ENCODE results near the gene PHC2.

Gene PHC2

GRCh38 chr1:33342041-33342723, 88.7 kb downstream of the PHC2 start:
- no peak overlapping the region for H3K27ac Mint-ChIP-seq
- peaks cover 11% of the 10 kb centered on the region for H3K36me3 Mint-ChIP-seq (ENCODE audit: low read depth)
- no peaks in the 10 kb centered on the region for H3K9me3 Mint-ChIP-seq
- no peak overlapping the region for H3K4me3 Mint-ChIP-seq
- no peaks in the 10 kb centered on the region for H3K27me3 Mint-ChIP-seq (ENCODE audit: low read depth)
- peaks cover 34% of the 10 kb centered on the region for H3K4me1 Mint-ChIP-seq (ENCODE audit: low read depth)

GRCh38 chr1:33341190-33341589, 89.7 kb downstream of the PHC2 start:
- Mint-ChIP-seq H3K27ac (no peak overlapping the region), H3K4me1 (ENCODE audit: low read depth) (peaks cover 26% of the 10 kb centered on the region), H3K4me3 (no peak overlapping the region), H3K27me3 (ENCODE audit: low read depth) (no peaks in the 10 kb centered on the region), H3K9me3 (no peaks in the 10 kb centered on the region), H3K36me3 (ENCODE audit: low read depth) (peaks cover 8% of the 10 kb centered on the region)

GRCh38 chr1:33339413-33339812, 91.5 kb downstream of the PHC2 start:
- no peaks in the 10 kb centered on the region for H3K9me3 Mint-ChIP-seq
- no peaks in the 10 kb centered on the region for H3K27me3 Mint-ChIP-seq (ENCODE audit: low read depth)
- H3K27ac Mint-ChIP-seq = no peak overlapping the region
- peaks cover 8% of the 10 kb centered on the region for H3K36me3 Mint-ChIP-seq (ENCODE audit: low read depth)
- no peak overlapping the region for H3K4me3 Mint-ChIP-seq
- H3K4me1 Mint-ChIP-seq (ENCODE audit: low read depth) = peaks cover 27% of the 10 kb centered on the region

- Mint-ChIP-seq H3K9me3 (no peaks in the 10 kb centered on the region), H3K27me3 (ENCODE audit: low read depth) (no peaks in the 10 kb centered on the region), H3K4me1 (ENCODE audit: low read depth) (peaks cover 25% of the 10 kb centered on the region), H3K4me3 (no peak overlapping the region), H3K27ac (no peak overlapping the region), H3K36me3 (ENCODE audit: low read depth) (peaks cover 9% of the 10 kb centered on the region)
These were observed 92.3 kb downstream of the PHC2 start for GRCh38 chr1:33338440-33339211.

- no peak overlapping the region for H3K4me3 Mint-ChIP-seq
- no peaks in the 10 kb centered on the region for H3K27me3 Mint-ChIP-seq (ENCODE audit: low read depth)
- peaks cover 10% of the 10 kb centered on the region for H3K36me3 Mint-ChIP-seq (ENCODE audit: low read depth)
- H3K9me3 Mint-ChIP-seq = no peaks in the 10 kb centered on the region
- H3K27ac Mint-ChIP-seq = no peak overlapping the region
- peaks cover 25% of the 10 kb centered on the region for H3K4me1 Mint-ChIP-seq (ENCODE audit: low read depth)
These were observed 92.9 kb downstream of the PHC2 start for GRCh38 chr1:33338048-33338439.

GRCh38 chr1:33337441-33337840, 93.5 kb downstream of the PHC2 start:
- Mint-ChIP-seq H3K27ac (no peak overlapping the region), H3K36me3 (ENCODE audit: low read depth) (peaks cover 8% of the 10 kb centered on the region), H3K9me3 (no peaks in the 10 kb centered on the region), H3K4me3 (no peak overlapping the region), H3K27me3 (ENCODE audit: low read depth) (no peaks in the 10 kb centered on the region), H3K4me1 (ENCODE audit: low read depth) (peaks cover 22% of the 10 kb centered on the region)

GRCh38 chr1:33336580-33336979, 94.3 kb downstream of the PHC2 start:
- Mint-ChIP-seq H3K27ac (no peak overlapping the region), H3K27me3 (ENCODE audit: low read depth) (no peaks in the 10 kb centered on the region), H3K4me3 (no peak overlapping the region), H3K4me1 (ENCODE audit: low read depth) (peaks cover 20% of the 10 kb centered on the region), H3K36me3 (ENCODE audit: low read depth) (peaks cover 9% of the 10 kb centered on the region), H3K9me3 (no peaks in the 10 kb centered on the region)

GRCh38 chr1:33335020-33335419, 95.9 kb downstream of the PHC2 start:
- Mint-ChIP-seq H3K27ac (no peak overlapping the region), H3K9me3 (no peaks in the 10 kb centered on the region), H3K36me3 (ENCODE audit: low read depth) (peaks cover 9% of the 10 kb centered on the region), H3K4me1 (ENCODE audit: low read depth) (peaks cover 12% of the 10 kb centered on the region), H3K27me3 (ENCODE audit: low read depth) (no peaks in the 10 kb centered on the region), H3K4me3 (no peak overlapping the region)

GRCh38 chr1:33334081-33334552, 96.8 kb downstream of the PHC2 start:
- Mint-ChIP-seq H3K27ac (no peak overlapping the region), H3K9me3 (no peaks in the 10 kb centered on the region), H3K4me1 (ENCODE audit: low read depth) (peaks cover 10% of the 10 kb centered on the region), H3K4me3 (no peak overlapping the region), H3K27me3 (ENCODE audit: low read depth) (no peaks in the 10 kb centered on the region), H3K36me3 (ENCODE audit: low read depth) (peaks cover 14% of the 10 kb centered on the region)

GRCh38 chr1:33332881-33333280, 98.0 kb downstream of the PHC2 start:
- H3K27me3 Mint-ChIP-seq (ENCODE audit: low read depth) = no peaks in the 10 kb centered on the region
- H3K27ac Mint-ChIP-seq = no peak overlapping the region
- no peaks in the 10 kb centered on the region for H3K9me3 Mint-ChIP-seq
- H3K36me3 Mint-ChIP-seq (ENCODE audit: low read depth) = peaks cover 23% of the 10 kb centered on the region
- peaks cover 14% of the 10 kb centered on the region for H3K4me1 Mint-ChIP-seq (ENCODE audit: low read depth)
- no peak overlapping the region for H3K4me3 Mint-ChIP-seq

- H3K4me1 Mint-ChIP-seq (ENCODE audit: low read depth) = peaks cover 12% of the 10 kb centered on the region
These were observed 98.5 kb downstream of the PHC2 start for GRCh38 chr1:33332357-33332789.

GRCh38 chr1:33331444-33332356, 99.2 kb downstream of the PHC2 start:
- H3K27ac Mint-ChIP-seq = no peak overlapping the region
- H3K36me3 Mint-ChIP-seq (ENCODE audit: low read depth) = peaks cover 27% of the 10 kb centered on the region
- no peaks in the 10 kb centered on the region for H3K27me3 Mint-ChIP-seq (ENCODE audit: low read depth)
- no peaks in the 10 kb centered on the region for H3K9me3 Mint-ChIP-seq
- H3K4me3 Mint-ChIP-seq = no peak overlapping the region
- peaks cover 10% of the 10 kb centered on the region for H3K4me1 Mint-ChIP-seq (ENCODE audit: low read depth)

More at GRCh38 chr1:33332357-33332789, 98.5 kb downstream of the PHC2 start:
- Mint-ChIP-seq H3K27ac (no peak overlapping the region), H3K4me3 (no peak overlapping the region), H3K36me3 (ENCODE audit: low read depth) (peaks cover 23% of the 10 kb centered on the region), H3K9me3 (no peaks in the 10 kb centered on the region), H3K27me3 (ENCODE audit: low read depth) (no peaks in the 10 kb centered on the region)

- H3K4me1 Mint-ChIP-seq (ENCODE audit: low read depth) = peaks cover 11% of the 10 kb centered on the region
- no peak overlapping the region for H3K27ac Mint-ChIP-seq
- no peaks in the 10 kb centered on the region for H3K9me3 Mint-ChIP-seq
- H3K4me3 Mint-ChIP-seq = no peak overlapping the region
- H3K27me3 Mint-ChIP-seq (ENCODE audit: low read depth) = no peaks in the 10 kb centered on the region
- H3K36me3 Mint-ChIP-seq (ENCODE audit: low read depth) = peaks cover 28% of the 10 kb centered on the region
These were observed 100.0 kb downstream of the PHC2 start for GRCh38 chr1:33330906-33331305.

GRCh38 chr1:33330361-33330890, 100.5 kb downstream of the PHC2 start:
- peaks cover 30% of the 10 kb centered on the region for H3K36me3 Mint-ChIP-seq (ENCODE audit: low read depth)
- no peak overlapping the region for H3K27ac Mint-ChIP-seq
- peaks cover 11% of the 10 kb centered on the region for H3K4me1 Mint-ChIP-seq (ENCODE audit: low read depth)
- H3K4me3 Mint-ChIP-seq = no peak overlapping the region
- no peaks in the 10 kb centered on the region for H3K9me3 Mint-ChIP-seq
- no peaks in the 10 kb centered on the region for H3K27me3 Mint-ChIP-seq (ENCODE audit: low read depth)
